ENCODE measurements around the gene CCDC121.

Gene CCDC121

DNA sequence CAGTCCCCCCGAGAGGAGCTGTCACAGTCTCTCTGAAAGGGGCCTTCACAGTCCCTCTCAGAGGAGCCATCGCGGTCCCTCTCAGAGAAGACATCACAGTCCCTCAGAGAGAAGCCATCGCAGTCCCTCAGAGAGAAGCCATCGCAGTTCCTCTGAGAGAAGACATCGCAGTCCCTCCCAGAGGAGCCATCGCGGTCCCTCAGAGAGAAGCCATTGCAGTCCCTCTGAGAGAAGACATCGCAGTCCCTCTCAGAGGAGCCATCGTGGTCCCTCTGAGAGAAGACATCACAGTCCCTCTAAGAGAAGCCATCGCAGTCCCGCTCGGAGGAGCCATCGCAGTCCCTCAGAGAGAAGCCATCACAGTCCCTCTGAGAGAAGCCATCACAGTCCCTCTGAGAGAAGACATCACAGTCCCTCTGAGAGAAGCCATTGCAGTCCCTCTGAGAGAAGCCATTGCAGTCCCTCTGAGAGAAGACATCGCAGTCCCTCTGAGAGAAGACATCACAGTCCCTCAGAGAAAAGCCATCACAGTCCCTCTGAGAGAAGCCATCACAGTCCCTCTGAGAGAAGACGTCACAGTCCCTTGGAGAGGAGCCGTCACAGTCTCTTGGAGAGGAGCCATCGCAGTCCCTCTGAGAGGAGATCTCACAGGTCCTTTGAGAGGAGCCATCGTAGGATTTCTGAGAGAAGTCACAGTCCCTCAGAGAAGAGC, 47.2 kb downstream of the CCDC121 start:
- no peak for DNase-seq

Measured in CD4-positive, alpha-beta T cell treated with Interleukin-4 for 1 hour (primary cell).